ENCODE results near the gene TNFRSF14.
A peak's percentile ranks its signal among the peaks of the same experiment; 100 is the strongest.

DNA sequence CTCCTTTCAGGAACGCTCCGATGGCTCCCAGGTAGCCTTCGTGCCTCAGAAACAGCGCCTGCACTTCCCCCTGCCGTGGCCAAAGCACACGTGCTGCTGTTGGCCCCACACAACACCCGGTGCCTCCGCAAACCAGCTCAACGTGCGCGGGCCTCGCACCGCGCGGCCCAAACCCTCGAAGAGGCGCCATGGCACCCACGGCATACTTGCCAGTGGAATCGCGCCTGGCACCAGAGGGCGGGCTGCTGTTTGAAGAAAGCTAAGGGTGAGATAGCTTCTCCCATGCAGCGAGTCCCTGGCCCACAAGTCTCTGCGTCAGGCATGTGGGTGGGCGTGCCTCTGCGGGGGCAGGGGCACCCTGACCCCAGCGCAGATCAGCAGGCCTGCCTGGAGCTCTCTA is 37.6 kb upstream of the TNFRSF14 start:
- TF ChIP-seq ZNF124 (CRISPR knock-in tag; IDR thresholded peaks at IDR 0.05) (no peak), ZNF274 (CRISPR knock-in tag; IDR thresholded peaks at IDR 0.05) (no peak), ETS1 (CRISPR knock-in tag; IDR thresholded peaks at IDR 0.05) (no peak), MEF2D (CRISPR knock-in tag; IDR thresholded peaks at IDR 0.05) (no peak), ZFP36L2 (CRISPR knock-in tag; IDR thresholded peaks at IDR 0.05) (no peak), SRSF1 (optimal IDR thresholded peaks at IDR 0.05; ENCODE audit: low read depth, low read length) (no peak), RBFOX2 (IDR thresholded peaks at IDR 0.05; ENCODE audit: low read depth, low read length) (peak; percentile 48; the same call in 1 of the 2 replicates)
- TF ChIP-seq, protein P1, sequence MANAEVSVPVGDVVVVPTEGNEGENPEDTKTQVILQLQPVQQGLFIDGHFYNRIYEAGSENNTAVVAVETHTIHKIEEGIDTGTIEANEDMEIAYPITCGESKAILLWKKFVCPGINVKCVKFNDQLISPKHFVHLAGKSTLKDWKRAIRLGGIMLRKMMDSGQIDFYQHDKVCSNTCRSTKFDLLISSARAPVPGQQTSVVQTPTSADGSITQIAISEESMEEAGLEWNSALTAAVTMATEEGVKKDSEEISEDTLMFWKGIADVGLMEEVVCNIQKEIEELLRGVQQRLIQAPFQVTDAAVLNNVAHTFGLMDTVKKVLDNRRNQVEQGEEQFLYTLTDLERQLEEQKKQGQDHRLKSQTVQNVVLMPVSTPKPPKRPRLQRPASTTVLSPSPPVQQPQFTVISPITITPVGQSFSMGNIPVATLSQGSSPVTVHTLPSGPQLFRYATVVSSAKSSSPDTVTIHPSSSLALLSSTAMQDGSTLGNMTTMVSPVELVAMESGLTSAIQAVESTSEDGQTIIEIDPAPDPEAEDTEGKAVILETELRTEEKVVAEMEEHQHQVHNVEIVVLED (CRISPR knock-in tag; IDR thresholded peaks at IDR 0.05; ENCODE audit: borderline replicate concordance), result no peak
- TF ChIP-seq, protein P2, sequence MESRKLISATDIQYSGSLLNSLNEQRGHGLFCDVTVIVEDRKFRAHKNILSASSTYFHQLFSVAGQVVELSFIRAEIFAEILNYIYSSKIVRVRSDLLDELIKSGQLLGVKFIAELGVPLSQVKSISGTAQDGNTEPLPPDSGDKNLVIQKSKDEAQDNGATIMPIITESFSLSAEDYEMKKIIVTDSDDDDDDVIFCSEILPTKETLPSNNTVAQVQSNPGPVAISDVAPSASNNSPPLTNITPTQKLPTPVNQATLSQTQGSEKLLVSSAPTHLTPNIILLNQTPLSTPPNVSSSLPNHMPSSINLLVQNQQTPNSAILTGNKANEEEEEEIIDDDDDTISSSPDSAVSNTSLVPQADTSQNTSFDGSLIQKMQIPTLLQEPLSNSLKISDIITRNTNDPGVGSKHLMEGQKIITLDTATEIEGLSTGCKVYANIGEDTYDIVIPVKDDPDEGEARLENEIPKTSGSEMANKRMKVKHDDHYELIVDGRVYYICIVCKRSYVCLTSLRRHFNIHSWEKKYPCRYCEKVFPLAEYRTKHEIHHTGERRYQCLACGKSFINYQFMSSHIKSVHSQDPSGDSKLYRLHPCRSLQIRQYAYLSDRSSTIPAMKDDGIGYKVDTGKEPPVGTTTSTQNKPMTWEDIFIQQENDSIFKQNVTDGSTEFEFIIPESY (CRISPR knock-in tag; IDR thresholded peaks at IDR 0.05), result no peak
- TF ChIP-seq, protein P3, sequence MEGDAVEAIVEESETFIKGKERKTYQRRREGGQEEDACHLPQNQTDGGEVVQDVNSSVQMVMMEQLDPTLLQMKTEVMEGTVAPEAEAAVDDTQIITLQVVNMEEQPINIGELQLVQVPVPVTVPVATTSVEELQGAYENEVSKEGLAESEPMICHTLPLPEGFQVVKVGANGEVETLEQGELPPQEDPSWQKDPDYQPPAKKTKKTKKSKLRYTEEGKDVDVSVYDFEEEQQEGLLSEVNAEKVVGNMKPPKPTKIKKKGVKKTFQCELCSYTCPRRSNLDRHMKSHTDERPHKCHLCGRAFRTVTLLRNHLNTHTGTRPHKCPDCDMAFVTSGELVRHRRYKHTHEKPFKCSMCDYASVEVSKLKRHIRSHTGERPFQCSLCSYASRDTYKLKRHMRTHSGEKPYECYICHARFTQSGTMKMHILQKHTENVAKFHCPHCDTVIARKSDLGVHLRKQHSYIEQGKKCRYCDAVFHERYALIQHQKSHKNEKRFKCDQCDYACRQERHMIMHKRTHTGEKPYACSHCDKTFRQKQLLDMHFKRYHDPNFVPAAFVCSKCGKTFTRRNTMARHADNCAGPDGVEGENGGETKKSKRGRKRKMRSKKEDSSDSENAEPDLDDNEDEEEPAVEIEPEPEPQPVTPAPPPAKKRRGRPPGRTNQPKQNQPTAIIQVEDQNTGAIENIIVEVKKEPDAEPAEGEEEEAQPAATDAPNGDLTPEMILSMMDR (CRISPR knock-in tag; IDR thresholded peaks at IDR 0.05), result no peak
- TF ChIP-seq, protein P4, sequence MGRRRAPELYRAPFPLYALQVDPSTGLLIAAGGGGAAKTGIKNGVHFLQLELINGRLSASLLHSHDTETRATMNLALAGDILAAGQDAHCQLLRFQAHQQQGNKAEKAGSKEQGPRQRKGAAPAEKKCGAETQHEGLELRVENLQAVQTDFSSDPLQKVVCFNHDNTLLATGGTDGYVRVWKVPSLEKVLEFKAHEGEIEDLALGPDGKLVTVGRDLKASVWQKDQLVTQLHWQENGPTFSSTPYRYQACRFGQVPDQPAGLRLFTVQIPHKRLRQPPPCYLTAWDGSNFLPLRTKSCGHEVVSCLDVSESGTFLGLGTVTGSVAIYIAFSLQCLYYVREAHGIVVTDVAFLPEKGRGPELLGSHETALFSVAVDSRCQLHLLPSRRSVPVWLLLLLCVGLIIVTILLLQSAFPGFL (CRISPR knock-in tag; IDR thresholded peaks at IDR 0.05), result no peak

Measured in HepG2 (cell line).